Gastrocnemius medialis (tissue), 4 donors: Measurements from ENCODE around the gene CORT.

Source experiments
- POLR2A ChIP-seq, 2 donors: fragments of 450-650 bp; IDR thresholded peaks; one replicate each; pipeline ENCODE4 v1.6.1; 2017; ENCODE audit warnings: antibody characterized with exemption in 2 of 2, mild to moderate bottlenecking in 2 of 2, moderate library complexity in 2 of 2
- TF ChIP-seq, protein P1 (sequence below), 5 experiments: fragments of 450-650 bp in 3 of 5; fragments of 200-600 bp in 2 of 5; sonication (generic) in 2 of 5; IDR thresholded peaks in 4 of 5; conservative IDR thresholded peaks in 1 of 5; 1 replicate in 4 of 5; 2 replicates in 1 of 5; pipeline ENCODE4 v1.5.1; 2016 to 2019; ENCODE audit warnings: antibody characterized with exemption in 5 of 5, mild to moderate bottlenecking in 3 of 5, moderate library complexity in 3 of 5

DNA sequence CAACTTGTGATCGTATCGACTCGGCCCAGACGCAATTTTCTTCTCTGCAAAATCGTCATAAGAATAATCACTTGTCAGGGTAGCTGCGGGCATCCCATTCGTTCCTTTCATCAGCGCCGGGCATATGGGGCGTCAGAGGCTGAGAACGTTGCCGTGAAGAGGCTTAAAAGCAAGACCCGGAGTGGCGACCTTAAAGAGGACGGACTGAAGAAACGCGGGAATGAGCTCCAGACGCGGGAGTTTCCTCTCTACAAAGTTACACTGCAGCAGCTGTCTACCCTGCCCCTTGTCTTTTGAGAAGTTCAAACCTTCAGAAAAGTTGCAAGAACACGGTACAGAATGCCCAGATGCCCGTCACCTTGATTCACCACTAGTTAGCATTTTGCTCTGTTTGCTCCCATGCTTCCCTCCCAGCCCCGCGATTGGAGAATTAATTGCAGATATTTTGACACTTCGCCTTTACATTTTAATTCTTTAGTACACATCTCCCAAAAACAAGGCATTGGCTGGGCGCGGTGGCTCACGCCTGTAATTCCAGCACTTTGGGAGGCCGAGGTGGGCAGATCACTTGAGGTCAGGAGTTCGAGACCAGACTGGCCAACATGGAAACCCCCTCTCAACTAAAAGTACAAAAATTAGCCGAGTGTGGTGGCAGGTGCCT is 18.6 kb upstream of the CORT start:
- TF ChIP-seq, protein P1, sequence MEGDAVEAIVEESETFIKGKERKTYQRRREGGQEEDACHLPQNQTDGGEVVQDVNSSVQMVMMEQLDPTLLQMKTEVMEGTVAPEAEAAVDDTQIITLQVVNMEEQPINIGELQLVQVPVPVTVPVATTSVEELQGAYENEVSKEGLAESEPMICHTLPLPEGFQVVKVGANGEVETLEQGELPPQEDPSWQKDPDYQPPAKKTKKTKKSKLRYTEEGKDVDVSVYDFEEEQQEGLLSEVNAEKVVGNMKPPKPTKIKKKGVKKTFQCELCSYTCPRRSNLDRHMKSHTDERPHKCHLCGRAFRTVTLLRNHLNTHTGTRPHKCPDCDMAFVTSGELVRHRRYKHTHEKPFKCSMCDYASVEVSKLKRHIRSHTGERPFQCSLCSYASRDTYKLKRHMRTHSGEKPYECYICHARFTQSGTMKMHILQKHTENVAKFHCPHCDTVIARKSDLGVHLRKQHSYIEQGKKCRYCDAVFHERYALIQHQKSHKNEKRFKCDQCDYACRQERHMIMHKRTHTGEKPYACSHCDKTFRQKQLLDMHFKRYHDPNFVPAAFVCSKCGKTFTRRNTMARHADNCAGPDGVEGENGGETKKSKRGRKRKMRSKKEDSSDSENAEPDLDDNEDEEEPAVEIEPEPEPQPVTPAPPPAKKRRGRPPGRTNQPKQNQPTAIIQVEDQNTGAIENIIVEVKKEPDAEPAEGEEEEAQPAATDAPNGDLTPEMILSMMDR (IDR thresholded peaks at IDR 0.05 in 4 of 5, conservative IDR thresholded peaks at IDR 0.05 in 1 of 5) = no peak
- no peak for TF ChIP-seq POLR2A (IDR thresholded peaks at IDR 0.05)
